ENCODE measurements around the gene CERK.

Gene CERK

GRCh38 chr22:46706060-46706459, 32.0 kb downstream of the CERK start:
- no peak for TF ChIP-seq CTCF (IDR thresholded peaks at IDR 0.05; ENCODE audit: extremely low read depth, missing control alignments)
- no peak for DNase-seq (ENCODE audit: low spot score)

- no peak for DNase-seq (ENCODE audit: low spot score)
- no peak for TF ChIP-seq CTCF (IDR thresholded peaks at IDR 0.05; ENCODE audit: extremely low read depth, missing control alignments)
Measured at GRCh38 chr22:46703996-46704370, 34.1 kb downstream of the CERK start.

- TF ChIP-seq CTCF (IDR thresholded peaks at IDR 0.05; ENCODE audit: extremely low read depth, missing control alignments): no peak
- DNase-seq (ENCODE audit: low spot score): no peak
Measured at GRCh38 chr22:46703171-46703995, 34.7 kb downstream of the CERK start.

- no peak for TF ChIP-seq CTCF (IDR thresholded peaks at IDR 0.05; ENCODE audit: extremely low read depth, missing control alignments)
- DNase-seq (ENCODE audit: low spot score): no peak
Measured at GRCh38 chr22:46701262-46701661, 36.8 kb downstream of the CERK start.

- DNase-seq (ENCODE audit: low spot score): no peak
Measured at GRCh38 chr22:46699091-46699490, 39.0 kb downstream of the CERK start.

GRCh38 chr22:46697811-46698515, 40.1 kb downstream of the CERK start:
- no peak for DNase-seq (ENCODE audit: low spot score)
- TF ChIP-seq CTCF (IDR thresholded peaks at IDR 0.05; ENCODE audit: extremely low read depth, missing control alignments): no peak

More at GRCh38 chr22:46699091-46699490, 39.0 kb downstream of the CERK start:
- TF ChIP-seq CTCF (IDR thresholded peaks at IDR 0.05; ENCODE audit: extremely low read depth, missing control alignments): no peak

GRCh38 chr22:46696614-46697013, 41.4 kb downstream of the CERK start:
- TF ChIP-seq CTCF (IDR thresholded peaks at IDR 0.05; ENCODE audit: extremely low read depth, missing control alignments): no peak
- no peak for DNase-seq (ENCODE audit: low spot score)

Measured in GM20000 (cell line).